ENCODE data around the gene ASAP3.

ASAP3 gene

DNA sequence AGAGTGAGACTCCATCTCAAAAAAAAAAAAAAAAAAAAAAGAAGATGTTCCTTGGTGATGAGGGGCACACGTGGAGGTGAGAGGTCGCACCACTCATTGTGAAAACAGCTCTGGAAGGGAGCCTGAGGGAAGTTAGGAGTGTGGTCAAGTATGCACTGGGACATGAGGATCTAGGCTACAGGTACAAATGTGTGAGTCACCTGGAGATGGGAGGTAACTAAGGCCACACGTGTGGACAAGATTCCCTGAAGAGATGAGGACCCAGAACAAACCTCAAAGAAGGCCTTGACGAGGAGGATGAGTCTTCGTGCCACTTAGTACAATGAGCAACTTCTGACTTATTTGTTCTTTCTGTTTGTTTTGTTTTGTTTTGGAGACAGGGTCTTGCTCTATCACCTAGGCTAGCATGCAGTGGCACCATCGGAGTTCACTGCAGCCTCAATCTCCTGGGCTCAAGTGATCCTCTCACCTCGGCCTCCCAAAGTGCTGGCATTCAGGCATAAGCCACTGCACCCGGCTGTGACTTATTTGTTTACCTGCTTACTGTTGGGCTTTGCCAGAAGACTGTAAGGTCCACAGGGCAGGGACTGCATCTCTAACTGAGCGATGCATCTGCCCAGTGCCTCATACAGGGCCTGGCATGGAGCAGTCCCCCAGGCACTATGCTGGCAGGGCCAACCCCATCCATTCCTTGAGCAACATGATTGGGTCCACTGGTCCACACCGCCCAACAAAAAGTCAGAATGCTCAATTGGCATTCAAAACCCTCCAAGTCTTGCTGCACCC is 6.4 kb downstream of the ASAP3 start:
- no peak for DNase-seq

DNA sequence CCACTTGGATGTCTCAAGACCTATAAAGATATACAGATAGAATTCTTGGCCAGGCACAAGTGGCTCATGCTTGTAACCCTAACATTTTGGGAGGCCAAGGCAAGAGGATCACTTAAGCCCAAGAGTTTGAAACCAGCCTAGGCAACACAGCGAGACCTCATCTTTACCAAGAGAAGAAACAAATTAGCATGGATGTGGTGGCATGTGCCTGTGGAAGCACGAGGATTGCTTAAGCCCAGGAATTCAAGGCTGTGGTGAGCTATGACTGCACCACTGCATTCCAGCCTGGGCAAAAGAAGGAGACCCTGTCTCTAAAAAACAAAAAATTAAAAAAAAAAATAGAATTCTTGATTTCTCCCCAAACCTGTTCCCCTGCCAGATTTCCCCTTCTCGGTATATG is 8.3 kb downstream of the ASAP3 start:
- DNase-seq: no peak

DNA sequence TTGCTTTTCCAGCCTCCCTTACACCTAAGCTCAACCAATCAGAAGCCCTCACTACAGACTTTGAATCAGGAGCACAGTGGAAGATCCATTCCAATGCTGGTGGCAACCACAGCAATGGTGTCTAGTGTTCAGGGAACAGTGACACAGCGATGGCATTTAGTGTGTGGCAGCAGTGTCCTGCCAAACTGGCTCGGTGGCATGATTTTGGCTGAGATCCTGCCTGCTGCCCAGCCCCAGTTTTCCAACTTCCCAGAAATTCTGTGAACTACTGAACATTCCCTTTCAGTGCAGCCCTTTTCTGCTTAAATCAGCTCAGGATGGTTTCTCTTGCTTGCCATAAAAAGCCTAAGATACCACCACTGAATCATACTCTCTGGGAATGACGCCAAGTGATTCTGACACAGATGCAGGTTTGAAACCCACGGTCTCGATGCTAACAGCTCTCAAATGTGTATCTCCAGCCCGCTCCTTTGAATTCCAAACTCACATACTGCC is 8.8 kb downstream of the ASAP3 start:
- DNase-seq: peak; percentile 71

DNA sequence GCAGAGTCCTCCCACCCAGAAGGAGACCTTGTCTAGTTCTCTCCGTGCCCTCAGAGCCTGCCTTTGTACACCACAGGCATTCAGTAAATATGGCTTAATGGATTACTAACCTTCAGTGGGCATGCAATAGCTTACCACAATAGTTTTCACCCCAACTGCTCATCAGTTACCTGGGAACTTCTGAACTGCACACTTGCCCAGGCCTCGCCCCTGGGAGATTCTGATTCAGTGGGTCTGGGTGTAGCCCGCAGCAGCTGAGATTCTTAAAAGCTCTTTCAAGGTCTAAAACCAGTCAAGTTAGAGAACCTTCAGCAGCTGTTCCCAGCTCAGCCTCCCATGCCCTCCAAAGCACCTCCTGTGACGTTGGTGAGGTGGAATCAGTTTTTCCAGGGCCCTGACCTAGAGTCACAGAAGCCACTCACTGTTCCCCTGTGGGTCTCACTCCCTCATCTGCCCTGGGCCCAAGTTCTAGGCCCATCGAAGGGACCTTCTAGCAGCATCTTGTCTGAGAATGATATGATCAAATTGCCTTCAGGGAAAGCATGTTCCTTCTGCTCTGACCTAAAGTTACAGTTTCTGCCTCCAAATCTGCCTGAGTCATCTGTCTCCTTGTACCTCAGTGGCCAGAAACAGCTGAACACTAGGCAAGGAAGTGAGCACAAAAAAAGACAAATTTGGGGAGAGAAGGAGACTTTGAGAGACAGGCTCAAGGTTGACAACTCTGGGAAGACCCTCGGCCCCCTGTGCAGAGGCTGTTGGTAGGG is 10.8 kb downstream of the ASAP3 start:
- DNase-seq: no peak

DNA sequence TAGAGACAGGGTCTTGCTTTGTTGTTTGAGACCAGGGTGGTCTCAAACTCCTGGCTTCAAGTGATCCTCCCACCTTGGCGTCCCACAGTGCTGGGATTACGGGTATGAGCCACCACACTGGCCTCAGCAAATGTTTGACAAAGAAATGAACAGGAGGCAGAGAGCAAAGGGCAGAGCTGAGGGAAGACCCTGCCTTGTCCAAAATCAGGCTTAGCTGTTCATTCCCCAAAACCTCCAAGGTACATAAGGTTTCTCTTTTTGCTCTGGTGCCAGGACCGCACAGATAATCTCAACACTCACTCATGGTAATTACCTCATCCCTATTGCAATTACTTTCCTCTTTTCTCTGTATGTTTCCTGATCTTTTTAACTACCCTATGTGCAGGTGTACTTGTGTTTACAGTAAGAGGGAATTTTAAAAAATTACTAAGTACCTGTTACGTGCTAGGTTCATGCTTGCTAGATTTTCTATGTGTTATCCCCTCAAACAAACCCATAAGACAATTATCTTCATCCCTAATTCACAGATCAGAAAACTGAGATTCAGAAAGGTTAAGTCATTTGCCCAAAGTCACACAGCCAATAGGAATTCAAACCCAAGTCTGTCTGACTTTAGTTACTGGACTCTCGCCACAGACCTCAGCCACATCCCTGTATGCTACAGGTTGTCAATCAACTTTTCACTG is 11.5 kb downstream of the ASAP3 start:
- no peak for DNase-seq

DNA sequence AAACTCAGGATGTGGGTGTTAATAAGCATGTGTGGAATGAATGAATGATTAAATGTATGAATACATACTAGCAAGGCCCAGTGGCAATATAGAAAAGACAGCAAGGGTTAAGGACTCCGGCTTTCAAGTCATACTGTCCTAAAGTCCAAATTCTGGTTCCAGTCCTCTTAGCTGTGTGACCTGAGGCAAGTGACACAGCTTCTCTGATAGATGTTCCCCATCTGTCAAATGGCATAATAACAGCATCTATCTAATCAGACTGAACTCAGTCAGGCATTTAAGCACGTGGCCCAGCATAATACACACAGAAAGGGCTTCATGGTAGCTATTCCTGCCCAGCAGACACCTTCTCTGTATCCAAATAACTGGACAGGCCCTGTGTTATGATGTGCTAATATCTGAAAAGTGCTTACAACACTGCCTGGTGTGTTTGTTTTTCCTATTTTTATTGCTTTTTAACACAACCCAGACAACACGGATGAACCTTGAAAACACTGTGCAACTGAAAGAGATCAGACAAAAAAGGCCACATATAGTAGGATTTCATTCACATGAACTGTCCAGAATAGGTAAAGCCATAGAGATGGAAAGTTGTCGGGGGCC is 12.4 kb downstream of the ASAP3 start:
- DNase-seq: no peak

DNA sequence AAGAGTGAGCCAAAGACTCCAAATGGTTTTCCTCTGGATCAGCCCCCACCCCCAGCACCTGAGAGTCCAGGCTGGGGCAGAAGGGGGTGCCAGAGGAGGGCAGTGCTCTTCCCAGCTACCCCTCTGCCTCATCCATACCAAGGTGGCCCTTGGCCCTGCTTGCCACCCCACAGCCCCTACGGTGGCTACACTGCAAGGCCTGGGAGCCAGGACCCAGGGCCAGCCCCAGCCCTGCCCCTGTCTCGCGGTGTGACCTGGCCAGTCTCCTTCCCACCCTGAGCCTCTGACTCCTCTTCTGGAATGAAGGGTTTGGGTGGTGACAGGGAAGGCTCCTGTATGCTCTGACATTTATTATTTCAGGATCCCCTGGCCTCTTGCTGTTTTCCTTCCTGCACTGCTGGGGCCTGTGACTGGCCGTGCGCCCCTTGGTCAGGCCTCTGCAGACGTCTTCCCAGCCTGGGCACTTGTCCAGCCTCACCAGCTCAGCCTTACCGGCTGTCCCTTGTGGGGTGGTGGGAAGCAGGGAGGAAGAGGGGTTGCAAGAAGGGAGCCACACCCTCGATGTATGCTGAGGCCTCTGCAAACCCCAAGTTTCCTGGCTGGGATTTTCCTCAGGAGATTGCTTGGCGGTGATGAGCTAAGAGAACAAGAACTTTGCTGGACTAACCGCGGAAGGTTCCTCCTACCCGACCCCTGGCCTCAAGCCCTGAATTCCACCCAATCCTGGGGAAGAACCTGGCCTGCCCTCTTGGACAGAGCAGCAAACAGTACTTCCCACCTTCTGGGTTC is 13.5 kb downstream of the ASAP3 start:
- DNase-seq: no peak

DNA sequence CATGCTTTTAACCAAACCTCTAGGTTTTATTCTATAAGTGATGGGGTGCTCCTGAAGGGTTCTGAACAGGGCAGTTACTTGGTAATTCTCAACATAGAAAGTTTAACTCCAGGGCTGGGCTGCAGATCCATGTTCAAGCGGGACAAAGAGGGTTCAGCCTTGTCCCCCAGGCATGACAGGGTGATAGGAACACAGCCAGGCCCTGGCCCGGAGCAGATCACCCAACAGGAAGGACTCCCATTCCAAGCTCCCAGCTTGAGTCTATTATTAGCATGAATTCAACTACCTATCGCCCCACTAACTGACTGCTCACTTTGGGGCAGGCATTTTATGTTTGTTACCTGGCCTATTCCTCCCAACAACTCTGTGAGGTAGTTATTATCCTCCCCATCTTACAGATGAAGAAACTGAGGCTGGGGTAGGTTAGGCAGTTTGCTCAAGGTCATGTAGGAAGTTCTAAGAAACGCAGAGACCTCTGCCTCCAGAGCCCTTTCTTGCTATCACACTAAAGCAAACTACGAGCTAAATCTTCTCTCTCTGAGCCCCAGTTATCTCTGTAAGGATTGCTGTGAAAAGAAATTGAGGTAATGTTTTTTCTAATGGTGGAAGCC is 14.5 kb downstream of the ASAP3 start:
- no peak for DNase-seq

DNA sequence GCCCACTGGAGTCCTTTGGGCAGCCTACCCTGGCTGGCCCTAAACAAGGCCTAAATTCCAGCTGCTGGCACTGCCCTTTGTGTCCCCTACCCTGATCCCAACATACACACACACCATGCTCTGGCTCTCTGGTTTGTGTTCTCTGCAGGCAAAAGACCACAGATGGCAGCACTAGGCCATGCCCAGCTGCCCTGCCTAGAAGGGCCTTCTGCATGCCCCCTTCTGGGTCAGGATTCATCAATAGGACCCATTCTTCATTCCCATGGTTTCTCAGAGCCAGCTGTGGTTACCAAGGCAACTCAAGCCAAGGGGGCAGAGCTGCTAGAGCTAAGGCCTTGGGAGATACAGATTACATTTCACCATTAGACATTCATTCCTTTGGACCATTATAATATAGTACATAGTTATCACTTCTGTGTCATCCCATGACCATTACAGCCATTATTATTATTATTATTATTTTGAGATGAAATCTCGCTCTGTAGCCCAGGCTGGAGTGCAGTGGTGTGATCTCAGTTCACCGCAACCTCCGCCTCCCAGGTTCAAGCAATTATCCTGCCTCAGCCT is 17.5 kb downstream of the ASAP3 start:
- no peak for DNase-seq

DNA sequence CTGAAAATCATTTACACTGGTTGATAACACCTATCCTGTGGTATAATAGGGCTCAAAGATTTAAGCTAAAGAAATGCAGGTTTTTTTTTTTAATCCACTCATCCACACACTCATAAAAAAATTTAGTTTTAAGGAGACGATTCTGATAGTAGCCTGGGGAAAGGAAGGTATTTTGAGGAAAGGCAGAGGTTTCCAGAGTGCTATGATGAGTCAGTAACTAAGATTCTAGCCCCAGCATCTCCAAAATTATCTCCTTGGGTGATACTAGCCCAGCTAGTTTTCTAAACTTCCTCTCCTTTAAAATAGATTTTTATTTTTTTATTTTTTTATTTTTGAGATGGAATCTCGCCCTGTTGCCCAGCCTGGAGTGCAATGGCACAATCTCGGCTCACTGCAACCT is 20.7 kb downstream of the ASAP3 start:
- DNase-seq: no peak

DNA sequence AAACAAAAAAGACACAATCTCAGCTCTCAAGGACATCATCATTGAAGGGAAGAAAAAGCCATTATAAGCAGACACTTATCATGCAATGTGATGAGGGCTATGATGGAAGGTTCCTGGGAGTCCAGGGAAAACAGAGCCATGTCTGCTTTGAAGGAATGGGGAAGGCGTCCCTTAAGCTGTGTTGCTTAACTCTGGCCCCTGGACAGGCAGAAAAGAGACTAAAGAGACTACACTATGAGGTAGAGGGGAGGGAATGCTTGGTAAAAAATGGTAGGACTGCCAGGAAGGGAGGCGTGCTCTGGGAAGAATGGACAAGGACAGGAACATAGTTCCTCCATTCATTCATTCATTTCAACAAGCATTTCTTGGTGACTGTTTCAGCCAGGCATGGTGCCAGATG is 21.2 kb downstream of the ASAP3 start:
- no peak for DNase-seq

DNA sequence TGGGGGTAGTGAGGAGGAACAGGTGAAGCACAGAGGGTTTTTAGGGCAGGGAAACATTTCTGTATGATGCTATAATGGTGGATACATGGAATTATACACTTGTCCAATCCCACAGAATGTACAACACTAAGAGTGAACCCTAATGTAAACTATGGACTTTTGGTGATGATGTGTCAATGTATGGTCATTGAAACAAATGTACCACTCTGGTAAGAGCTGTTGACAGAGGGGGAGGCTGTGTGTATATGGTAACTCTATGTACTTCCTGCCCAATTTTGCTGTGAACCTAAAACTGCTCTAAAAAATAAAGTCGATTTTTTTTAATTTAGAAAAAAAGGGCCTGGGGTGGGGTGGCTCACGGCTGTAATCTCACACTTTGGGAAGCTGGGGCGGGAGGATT is 22.9 kb downstream of the ASAP3 start:
- DNase-seq: no peak

DNA sequence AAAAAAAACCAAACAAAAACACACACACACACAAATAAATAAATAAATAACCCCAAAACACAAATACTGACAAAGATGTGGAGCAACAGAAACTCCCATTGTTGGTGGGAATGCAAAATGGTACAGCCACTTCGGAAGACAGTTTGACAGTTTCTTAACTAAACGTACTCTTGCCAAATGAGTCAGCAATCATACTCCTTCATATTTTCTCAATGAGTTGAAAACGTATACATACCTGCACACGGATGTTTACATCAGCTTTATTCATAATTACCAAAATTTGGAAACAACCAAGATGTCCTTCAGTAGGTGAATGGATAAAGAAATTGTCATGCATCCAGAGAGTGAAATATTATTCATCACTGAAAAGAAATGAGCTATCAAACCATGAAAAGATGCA is 23.5 kb downstream of the ASAP3 start:
- no peak for DNase-seq

DNA sequence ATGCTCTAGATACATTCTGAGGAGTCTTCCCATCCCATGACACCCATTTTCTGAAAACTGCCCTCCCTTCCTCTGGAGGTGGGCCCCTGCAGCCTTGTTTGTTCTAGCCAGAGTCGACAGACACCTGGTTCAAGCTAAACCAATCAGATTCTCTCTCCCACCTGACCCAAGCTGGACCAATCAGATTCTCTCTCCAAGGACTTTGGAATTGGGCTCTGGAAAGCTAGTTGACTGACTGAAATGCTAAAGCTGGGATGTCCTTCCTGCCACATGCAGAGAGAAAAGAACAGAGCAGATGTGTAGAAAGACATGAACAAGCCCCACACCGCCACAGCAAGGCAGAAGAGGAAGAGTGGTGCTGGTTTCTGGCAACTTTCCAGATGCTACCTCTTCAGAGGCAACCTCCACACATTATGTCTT is 24.6 kb downstream of the ASAP3 start:
- no peak for DNase-seq

DNA sequence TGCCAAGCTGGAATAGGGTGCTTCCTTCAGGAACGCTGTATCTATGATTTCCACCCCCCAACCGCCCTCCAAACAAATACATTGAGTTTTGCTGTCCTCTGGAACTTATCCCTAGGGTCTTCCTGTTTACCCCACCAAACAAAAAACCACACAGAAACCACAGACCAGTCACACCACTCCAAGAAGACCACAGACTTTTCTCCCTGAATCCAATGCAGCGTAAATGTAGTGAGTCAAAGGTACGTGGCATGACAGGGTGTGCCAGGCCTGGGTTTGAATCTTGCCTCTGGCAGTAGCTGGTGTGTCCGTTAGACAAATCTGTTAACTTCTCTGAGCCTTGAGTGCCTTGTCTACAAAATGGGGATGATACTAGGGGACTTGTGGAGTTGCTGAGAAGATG is 27.8 kb downstream of the ASAP3 start:
- DNase-seq: no peak

DNA sequence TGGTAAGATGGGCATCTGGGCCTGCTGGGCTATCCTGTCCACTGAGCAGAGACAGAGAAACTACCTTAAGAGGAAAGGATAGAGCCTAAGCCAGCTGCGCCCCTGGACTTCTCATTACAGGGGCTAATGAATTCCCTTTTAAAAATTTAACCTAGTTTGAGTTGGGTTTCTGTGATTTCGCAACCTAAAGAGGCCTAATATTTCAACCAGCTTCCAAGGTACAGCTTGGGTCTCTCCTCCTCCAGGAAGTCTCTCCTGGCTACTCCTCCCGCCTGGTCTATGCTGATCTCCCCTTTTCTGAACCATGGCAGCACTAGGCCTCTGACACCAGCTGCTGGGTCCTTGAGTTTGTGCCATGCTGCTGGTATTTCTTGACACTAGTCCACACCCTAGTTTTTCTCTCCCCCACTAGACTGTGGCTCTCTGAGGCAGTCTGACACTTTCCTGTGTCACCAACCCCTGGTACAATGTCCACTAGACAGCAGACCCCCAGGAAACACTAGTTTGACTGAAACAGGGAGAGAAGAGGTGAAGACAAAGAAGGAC is 30.5 kb downstream of the ASAP3 start:
- DNase-seq: no peak

DNA sequence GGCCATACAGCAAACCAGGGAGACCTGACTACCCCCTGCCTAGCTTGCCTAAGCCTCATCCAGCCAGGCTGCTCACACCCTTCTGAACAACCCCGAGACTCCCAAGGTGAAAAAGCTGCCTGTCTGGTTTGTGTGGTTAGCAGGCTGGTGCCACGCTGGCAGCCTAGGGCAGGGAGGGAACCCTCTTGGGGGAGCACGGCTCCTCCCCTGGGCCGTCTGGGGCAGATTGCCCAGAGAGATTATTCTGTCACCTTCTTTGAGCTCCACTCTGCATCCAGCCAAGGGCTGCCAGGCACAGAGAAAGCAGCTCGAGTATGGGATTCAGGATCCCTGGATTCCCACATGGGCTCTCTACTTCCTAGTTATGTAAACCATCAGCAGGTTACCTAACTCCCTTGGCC is 32.0 kb downstream of the ASAP3 start:
- no peak for DNase-seq

DNA sequence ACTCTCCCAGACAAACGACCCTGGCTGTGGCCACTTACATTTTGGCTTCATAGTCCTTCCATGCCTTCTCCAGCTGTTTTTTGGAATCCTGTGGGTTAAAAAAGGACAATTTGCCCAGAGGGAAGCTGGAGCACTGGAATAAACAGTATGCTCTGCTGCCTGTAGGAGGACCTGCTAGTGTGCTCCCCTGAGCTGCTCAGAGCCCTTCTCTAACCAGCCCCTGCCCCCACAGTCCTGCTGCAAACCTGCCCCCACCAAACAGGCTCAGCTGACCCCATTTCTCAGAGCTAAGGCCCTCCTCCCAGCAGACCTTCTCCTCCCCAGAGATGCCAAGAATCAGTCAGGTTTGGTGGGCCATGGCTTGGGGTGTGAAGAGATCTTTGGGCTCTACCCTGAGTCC is 32.5 kb downstream of the ASAP3 start:
- no peak for DNase-seq

DNA sequence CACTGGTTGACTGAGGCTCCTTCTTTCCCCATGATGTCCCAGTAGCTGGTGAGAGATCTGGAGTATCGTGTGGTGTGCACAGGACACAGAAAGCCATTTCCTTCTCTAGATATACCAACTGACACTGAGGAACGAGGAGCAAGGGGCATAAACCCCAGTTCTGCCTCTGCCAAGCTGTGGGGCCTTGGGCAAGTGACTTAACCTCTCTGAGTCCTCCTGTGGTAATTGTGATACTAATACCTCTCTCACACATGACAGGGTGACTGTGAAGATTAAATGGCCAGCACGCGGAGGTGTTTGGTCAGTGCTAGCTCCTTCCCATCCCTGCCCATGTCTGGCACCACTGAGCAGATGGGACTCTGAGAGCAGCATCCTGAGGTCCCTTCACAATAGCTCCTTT is 33.1 kb downstream of the ASAP3 start:
- DNase-seq: no peak

DNA sequence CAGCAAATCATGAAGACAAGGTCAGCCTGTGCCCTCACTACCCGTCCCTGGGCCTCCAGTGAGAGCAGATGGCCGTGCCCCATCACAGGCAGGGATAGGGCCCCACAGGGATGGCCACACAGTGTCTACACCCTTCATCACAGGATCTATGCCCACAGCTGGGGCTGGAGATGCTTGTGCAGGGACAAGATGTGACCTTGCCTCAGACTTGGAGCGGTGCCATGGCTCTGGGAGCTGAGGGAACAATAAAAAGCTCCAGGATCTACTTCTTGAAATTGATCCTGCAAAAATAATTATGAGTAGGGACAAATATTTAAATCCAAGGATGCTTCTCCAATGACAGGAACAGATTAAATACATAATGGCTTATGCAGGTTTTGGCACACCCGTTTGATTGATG is 34.0 kb downstream of the ASAP3 start:
- DNase-seq: no peak

DNA sequence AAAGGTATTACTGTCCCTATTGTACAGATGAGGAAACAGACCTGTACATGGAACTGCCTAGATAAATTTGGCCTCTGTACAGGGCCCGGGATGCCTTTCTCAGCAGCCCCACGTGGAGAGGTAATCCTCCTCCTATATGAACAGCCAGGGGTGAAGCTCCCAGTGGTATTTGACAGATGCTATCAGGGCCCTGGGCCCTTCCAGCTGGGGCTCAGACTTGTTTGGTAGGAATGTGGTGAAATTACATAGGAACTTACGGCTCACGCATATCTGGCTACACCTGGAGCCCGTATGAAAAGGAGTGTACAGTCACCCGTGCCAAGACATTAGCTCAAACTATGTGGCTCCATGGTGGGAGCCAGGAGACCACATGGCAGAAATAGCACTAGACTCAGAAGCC is 34.7 kb downstream of the ASAP3 start:
- DNase-seq: no peak

Measured in HCEC 1CT (cell line).